OCI-LY3 (cell line): Measurements from ENCODE around the gene PPP1R3D.

Source experiments
- H2AFZ ChIP-seq: fragments of 200-600, 300-600 bp; shearing (Covaris generic); 2 replicates; pipeline ENCODE4 v1.6.0; 2014; ENCODE audit warnings: antibody characterized with exemption, low read depth, low read length
- H3K27ac ChIP-seq: fragments of 200-600, 300-600 bp; sonication (generic); 2 replicates; pipeline ENCODE4 v1.5.1; 2014; ENCODE audit warnings: mild to moderate bottlenecking, low read length, moderate library complexity, mixed read lengths
- H3K27me3 ChIP-seq: fragments of 200-600, 300-600 bp; sonication (generic); 2 replicates; pipeline ENCODE4 v1.6.1; 2014; ENCODE audit warnings: low read depth, low read length, mixed read lengths
- H3K36me3 ChIP-seq: fragments of 200-600, 300-600 bp; sonication (generic); replicated peaks from 2 replicates; pipeline ENCODE3; 2014; ENCODE audit warnings: low read depth, low read length, mixed read lengths
- H3K4me1 ChIP-seq: fragments of 300-600, 200-600 bp; sonication (generic); 2 replicates; pipeline ENCODE4 v1.6.1; 2014; ENCODE audit warnings: low read length, mixed read lengths
- H3K4me2 ChIP-seq: fragments of 200-600, 300-600 bp; sonication (generic); 2 replicates; pipeline ENCODE4 v1.6.1; 2014; ENCODE audit warnings: low read length, mixed read lengths
- H3K4me3 ChIP-seq: fragments of 300-600, 200-600 bp; sonication (generic); 2 replicates; pipeline ENCODE4 v1.5.1; 2014; ENCODE audit warnings: antibody characterized with exemption, mild to moderate bottlenecking, low read length, moderate library complexity
- H3K79me2 ChIP-seq: fragments of 300-600, 200-600 bp; shearing (Covaris generic); 2 replicates; pipeline ENCODE4 v1.6.1; 2014; ENCODE audit warnings: mild to moderate bottlenecking, low read length, mixed read lengths
- H3K9ac ChIP-seq: fragments of 300-600, 200-600 bp; shearing (Covaris generic); 2 replicates; pipeline ENCODE4 v1.6.0; 2014; ENCODE audit warnings: mild to moderate bottlenecking, low read length, moderate library complexity
- H3K9me3 ChIP-seq: fragments of 200-600, 300-600 bp; shearing (Covaris generic); 2 replicates; pipeline ENCODE4 v1.6.1; 2014; ENCODE audit warnings: low read length, mixed read lengths; ENCODE audit not compliant: insufficient read depth
- H4K20me1 ChIP-seq: fragments of 200-600, 300-600 bp; sonication (generic); 2 replicates; pipeline ENCODE4 v1.6.1; 2016; ENCODE audit warnings: low read length, mixed read lengths; ENCODE audit not compliant: insufficient read depth
- CTCF ChIP-seq: fragments of 200-600, 300-600 bp; sonication (generic); IDR thresholded peaks from 2 replicates; pipeline ENCODE4 v1.5.1; 2014; ENCODE audit warnings: antibody characterized with exemption, low read length, low read depth
- EZH2phosphoT487 ChIP-seq: fragments of 200-600 bp; shearing (Covaris generic); IDR thresholded peaks from 2 replicates; pipeline ENCODE4 v1.6.1; 2018; ENCODE audit warnings: antibody characterized with exemption, mixed run types, low read depth

PPP1R3D gene

GRCh38 chr20:59985164-59985563, 45.1 kb upstream of the PPP1R3D start:
- no peak overlapping the region for H2AFZ ChIP-seq
- no peaks in the 10 kb centered on the region for H3K36me3 ChIP-seq
- no peaks in the 10 kb centered on the region for H3K4me1 ChIP-seq
- no peak overlapping the region for H3K4me2 ChIP-seq
- H3K9me3 ChIP-seq: 0 out of 2 replicates have a peak, but pooled peaks cover under 1% of the 10 kb centered on the region
- H3K9ac ChIP-seq: no peak overlapping the region
- H3K4me3 ChIP-seq: no peak overlapping the region
- H4K20me1 ChIP-seq: no peaks in the 10 kb centered on the region
- H3K79me2 ChIP-seq: no peaks in the 10 kb centered on the region
- no peak for TF ChIP-seq EZH2phosphoT487
- no peak for TF ChIP-seq CTCF
- H3K27ac ChIP-seq: no peak overlapping the region
- H3K27me3 ChIP-seq: no peaks in the 10 kb centered on the region

GRCh38 chr20:59984541-59984940, 44.4 kb upstream of the PPP1R3D start:
- Histone ChIP-seq H3K9ac (no peak overlapping the region), H3K9me3 (no peaks in the 10 kb centered on the region), H3K27ac (no peak overlapping the region), H3K4me1 (no peaks in the 10 kb centered on the region), H3K79me2 (no peaks in the 10 kb centered on the region), H4K20me1 (no peaks in the 10 kb centered on the region), H3K27me3 (no peaks in the 10 kb centered on the region), H3K4me2 (no peak overlapping the region), H3K4me3 (no peak overlapping the region), H2AFZ (no peak overlapping the region), H3K36me3 (no peaks in the 10 kb centered on the region)
- TF ChIP-seq EZH2phosphoT487 (no peak), CTCF (no peak)

GRCh38 chr20:59983076-59983475, 43.0 kb upstream of the PPP1R3D start:
- H3K27ac ChIP-seq: no peak overlapping the region
- no peaks in the 10 kb centered on the region for H4K20me1 ChIP-seq
- no peaks in the 10 kb centered on the region for H3K9me3 ChIP-seq
- H2AFZ ChIP-seq: no peak overlapping the region
- TF ChIP-seq CTCF (no peak), EZH2phosphoT487 (no peak)
- H3K27me3 ChIP-seq: no peaks in the 10 kb centered on the region
- H3K9ac ChIP-seq: no peak overlapping the region
- H3K79me2 ChIP-seq: no peaks in the 10 kb centered on the region
- no peak overlapping the region for H3K4me2 ChIP-seq
- no peaks in the 10 kb centered on the region for H3K4me1 ChIP-seq
- H3K36me3 ChIP-seq: no peaks in the 10 kb centered on the region
- no peak overlapping the region for H3K4me3 ChIP-seq

- H3K9ac ChIP-seq: no peak overlapping the region
- H3K4me1 ChIP-seq: no peaks in the 10 kb centered on the region
- H3K4me3 ChIP-seq: no peak overlapping the region
- no peak overlapping the region for H3K4me2 ChIP-seq
- no peaks in the 10 kb centered on the region for H3K9me3 ChIP-seq
- H3K79me2 ChIP-seq: no peaks in the 10 kb centered on the region
- no peaks in the 10 kb centered on the region for H3K36me3 ChIP-seq
- no peaks in the 10 kb centered on the region for H3K27me3 ChIP-seq
- no peak overlapping the region for H3K27ac ChIP-seq
- no peak overlapping the region for H2AFZ ChIP-seq
- no peaks in the 10 kb centered on the region for H4K20me1 ChIP-seq
- TF ChIP-seq CTCF: no peak
- TF ChIP-seq EZH2phosphoT487: no peak
Observed at GRCh38 chr20:59977086-59977485, 37.0 kb upstream of the PPP1R3D start.
